ENCODE measurements around the gene RAB13. TPM values are rescaled to one million over a fixed set of nuclear protein-coding genes. Genes with fewer than 3 reads are reported as not detected.

The RAB13 gene
- total and polyA plus RNA-seq, 2 of the 13 experiments (the other 11 are each of a cell fraction or from before 2014, with no cell fraction given), result 15.9 to 24.7 TPM

- TF ChIP-seq SMAD1 (CRISPR knock-in tag; IDR thresholded peaks at IDR 0.05; ENCODE audit: borderline replicate concordance, low read depth), result peak; percentile 81; the same call in 1 of the 2 replicates
- TF ChIP-seq ATF3 (CRISPR knock-in tag; IDR thresholded peaks at IDR 0.05), result peak; percentile 47; the same call in 1 of the 2 replicates
- no peak for TF ChIP-seq ZNF121 (CRISPR knock-in tag; IDR thresholded peaks at IDR 0.05)
- TF ChIP-seq ZNF563 (CRISPR knock-in tag; IDR thresholded peaks at IDR 0.05), result peak; percentile 91
- TF ChIP-seq ZNF337 (CRISPR knock-in tag; IDR thresholded peaks at IDR 0.05; ENCODE audit: borderline replicate concordance, low read depth), result no peak
- TF ChIP-seq ZNF17 (CRISPR knock-in tag; IDR thresholded peaks at IDR 0.05), result peak; percentile 25; the same call in 1 of the 2 replicates
- TF ChIP-seq FOXP1 (IDR thresholded peaks at IDR 0.05), result no peak
- no peak for TF ChIP-seq FOXP1 (CRISPR knock-in tag; IDR thresholded peaks at IDR 0.05)
- TF ChIP-seq ZNF646 (CRISPR knock-in tag; IDR thresholded peaks at IDR 0.05), result no peak
- no peak for TF ChIP-seq ZNF512B (CRISPR knock-in tag; IDR thresholded peaks at IDR 0.05; ENCODE audit: borderline replicate concordance)
- TF ChIP-seq RARA (CRISPR knock-in tag; IDR thresholded peaks at IDR 0.05), result peak; percentile 18; the same call in 1 of the 2 replicates
- no peak for TF ChIP-seq PITX1 (CRISPR knock-in tag; IDR thresholded peaks at IDR 0.05)
- peak; percentile 72 for TF ChIP-seq HIVEP1 (CRISPR knock-in tag; IDR thresholded peaks at IDR 0.05)
- TF ChIP-seq ZBTB33 (CRISPR knock-in tag; IDR thresholded peaks at IDR 0.05), result no peak
- no peak; the same call in 1 of the 2 replicates for TF ChIP-seq ZNF772 (CRISPR knock-in tag; IDR thresholded peaks at IDR 0.05)
- TF ChIP-seq KLF6 (CRISPR knock-in tag; IDR thresholded peaks at IDR 0.05), result peak; percentile 36; the same call in 1 of the 2 replicates
- TF ChIP-seq SNAI1 (CRISPR knock-in tag; IDR thresholded peaks at IDR 0.05; ENCODE audit: borderline replicate concordance), result no peak
Measured at GRCh38 chr1:153977250-153978240, 8.6 kb downstream of the RAB13 start, which contains the start of gene JTB (continued).
